NCI-H2227 (cell line): ENCODE data around the gene MTRFR.
A peak's percentile ranks its signal among the peaks of the same experiment; 100 is the strongest.

ENCODE experiments used
- DNase-seq: peaks from one replicate; lab custom pipeline; 2025; ENCODE audit not compliant: unreplicated experiment; lab: John Stamatoyannopoulos, UW

Gene MTRFR

GRCh38 chr12:123269896-123270213, 36.6 kb downstream of the MTRFR start:
- DNase-seq: no peak

- peak; percentile 33 for DNase-seq
Measured at GRCh38 chr12:123270214-123271000, 37.2 kb downstream of the MTRFR start.

- peak; percentile 80 for DNase-seq
Measured at GRCh38 chr12:123271001-123271668, 37.9 kb downstream of the MTRFR start.

- DNase-seq: no peak
Measured at GRCh38 chr12:123273166-123273565, 39.9 kb downstream of the MTRFR start.

GRCh38 chr12:123278101-123278627, 44.9 kb downstream of the MTRFR start:
- no peak for DNase-seq

- DNase-seq: no peak
Measured at GRCh38 chr12:123280971-123281370, 47.7 kb downstream of the MTRFR start.

GRCh38 chr12:123282111-123282510, 48.9 kb downstream of the MTRFR start:
- no peak for DNase-seq

GRCh38 chr12:123283461-123283860, 50.2 kb downstream of the MTRFR start:
- DNase-seq: no peak

- DNase-seq: no peak
Measured at GRCh38 chr12:123284669-123285068, 51.4 kb downstream of the MTRFR start.

GRCh38 chr12:123286652-123287373, 53.6 kb downstream of the MTRFR start:
- DNase-seq: no peak

GRCh38 chr12:123288751-123289346, 55.6 kb downstream of the MTRFR start:
- DNase-seq: no peak

- DNase-seq: no peak
Measured at GRCh38 chr12:123289911-123290310, 56.7 kb downstream of the MTRFR start.

GRCh38 chr12:123293178-123293760, 60.0 kb downstream of the MTRFR start:
- DNase-seq: no peak

- DNase-seq: no peak
Measured at GRCh38 chr12:123305136-123305535, 71.9 kb downstream of the MTRFR start.

- DNase-seq: peak; percentile 27
Measured at GRCh38 chr12:123306200-123306599, 73.0 kb downstream of the MTRFR start.
